Ovary (tissue), 9 donors: ENCODE results near the gene MVD. TPM values are rescaled to one million over a fixed set of nuclear protein-coding genes. Genes with fewer than 3 reads are reported as not detected.

Experiments used
- DNase-seq, 5 donors: peaks; one replicate each; pipeline ENCODE4 v3.0.0-alpha.2; 2019 to 2020
- H3K27ac ChIP-seq, 2 donors: fragments of 200-600 bp; one replicate each; pipeline versions ENCODE4 v1.5.1 to v1.8.0; 2019 to 2022
- H3K27me3 ChIP-seq: fragments of 200-600 bp; one replicate; pipeline ENCODE4 v1.8.0; 2022
- H3K36me3 ChIP-seq: fragments of 200-600 bp; sonication (generic); one replicate; pipeline ENCODE4 v1.5.1; 2019
- H3K4me1 ChIP-seq: one replicate; pipeline ENCODE4 v1.8.1; 2013; ENCODE audit warnings: mild to moderate bottlenecking, moderate library complexity; ENCODE audit not compliant: insufficient read depth
- H3K4me3 ChIP-seq: fragments of 200-600 bp; sonication (generic); one replicate; pipeline ENCODE4 v1.5.1; 2017
- H3K9me3 ChIP-seq, 2 donors: fragments of 200-600 bp in 1 of 2; sonication (generic) in 1 of 2; one replicate each; pipeline versions ENCODE4 v1.5.1 to v1.8.1; 2013 to 2019; ENCODE audit warnings: mild to moderate bottlenecking in 1 of 2, moderate library complexity in 1 of 2
- EP300 ChIP-seq: sonication (generic); formaldehyde crosslinking; IDR thresholded peaks from one replicate; pipeline ENCODE4 v1.6.1; 2017; ENCODE audit warnings: antibody characterized with exemption
- POLR2A ChIP-seq: fragments of 450-650 bp; IDR thresholded peaks from one replicate; pipeline ENCODE4 v1.6.1; 2017; ENCODE audit warnings: antibody characterized with exemption, mild to moderate bottlenecking, moderate library complexity
- WGBS, 3 donors: extraction: QIAGEN DNeasy Blood & Tissue Kit in 1 of 3; methylation state at CpG; one replicate each; pipeline versions ENCODE4 v1.1.5 to v1.1.7; 2013 to 2017; 5-methylcytosine and 5-hydroxymethylcytosine counted together
- intact Hi-C, 4 donors: fragments of 100-400 bp; cut with DNase I; formaldehyde crosslinking; loops; one replicate each; pipeline versions ENCODE4 v1.11.0 to v1.15.1; 2022 to 2023
- polyA plus RNA-seq, 2 donors: library from polyadenylated mRNA; stranded (reverse); fragments of 200-250 nt in 1 of 2; fragments of 350-450 nt in 1 of 2; fragmentation: Illumina TruSeq in 1 of 2; extraction: RNeasy Lipid Tissue Mini Kit (QIAGEN cat#74804) in 1 of 2; gene quantifications; one replicate each; pipeline ENCODE4 v1.2.3, GENCODE V29; 2013 to 2014
- total RNA-seq, 7 donors: library from RNA; depleted of rRNA in 2 of 7; stranded (reverse); fragments of >200 nt in 2 of 7; fragmentation: NEBNext Ultra II Directional in 3 of 7; extraction: Animal tissue kit (Norgen Biotek cat#: 25700) in 3 of 7; gene quantifications; one replicate each; pipeline versions ENCODE4 v1.1.0 to v1.2.4, GENCODE V29; 2016 to 2023
- TF ChIP-seq, protein P1 (sequence below), 3 donors: fragments of 450-650 bp in 2 of 3; fragments of 200-600 bp in 1 of 3; IDR thresholded peaks; one replicate each; pipeline versions ENCODE4 v1.5.1 to v1.8.0; 2016 to 2022; ENCODE audit warnings: antibody characterized with exemption in 3 of 3, mild to moderate bottlenecking in 1 of 3
- donor health status: DM: no; HTN: no; CAD: no; lungs with moderate emphysema.
- donor health status: DM: no; HTN: no; CAD: no.
- donor health status: Bipolar disorder and iron deficiency.
- donor health status: DM: yes; HTN: yes; CAD: no.
- donor health status: DM: no; HTN: no; CAD: no.
- donor health status: DM: yes; HTN: yes; CAD: no.

Gene MVD
- total and polyA plus RNA-seq, 9 donors: 9.1 to 135 (median 20.9) TPM

DNA sequence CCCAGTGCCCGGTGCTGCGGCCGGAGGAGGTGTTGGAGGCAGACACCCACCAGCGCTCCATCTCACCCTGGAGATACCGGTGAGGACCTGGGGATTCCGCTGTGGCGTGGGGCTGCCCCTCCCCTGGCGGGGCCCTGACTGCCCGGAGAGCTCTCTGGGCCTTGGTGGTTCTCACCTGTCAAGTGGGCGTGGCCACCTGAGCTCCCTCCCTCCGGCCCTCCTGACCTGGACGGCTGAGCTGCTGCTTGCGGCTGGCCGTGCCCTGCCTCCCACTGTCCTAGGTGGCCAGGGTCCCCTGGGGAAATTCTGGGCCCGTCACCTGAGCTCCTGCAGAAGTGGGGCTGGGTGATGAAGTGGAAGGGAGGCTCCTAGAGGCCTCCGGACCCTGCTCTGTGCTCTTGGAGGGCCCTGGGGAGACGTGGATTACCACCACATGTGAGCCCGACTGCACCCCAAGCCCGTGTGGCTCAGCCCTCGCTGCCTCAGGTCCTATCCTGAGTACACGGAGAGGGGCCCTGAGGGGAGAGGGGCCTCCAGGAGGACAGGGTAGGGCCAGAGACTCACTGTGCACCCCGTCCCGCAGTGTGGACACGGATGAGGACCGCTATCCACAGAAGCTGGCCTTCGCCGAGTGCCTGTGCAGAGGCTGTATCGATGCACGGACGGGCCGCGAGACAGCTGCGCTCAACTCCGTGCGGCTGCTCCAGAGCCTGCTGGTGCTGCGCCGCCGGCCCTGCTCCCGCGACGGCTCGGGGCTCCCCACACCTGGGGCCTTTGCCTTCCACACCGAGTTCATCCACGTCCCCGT, 23.5 kb downstream of the MVD start:
- 12 to 38% (median 22%) methylated on average over 39 to 45 of the region's 45 CpGs for WGBS, 3 donors
- TF ChIP-seq, protein P1, sequence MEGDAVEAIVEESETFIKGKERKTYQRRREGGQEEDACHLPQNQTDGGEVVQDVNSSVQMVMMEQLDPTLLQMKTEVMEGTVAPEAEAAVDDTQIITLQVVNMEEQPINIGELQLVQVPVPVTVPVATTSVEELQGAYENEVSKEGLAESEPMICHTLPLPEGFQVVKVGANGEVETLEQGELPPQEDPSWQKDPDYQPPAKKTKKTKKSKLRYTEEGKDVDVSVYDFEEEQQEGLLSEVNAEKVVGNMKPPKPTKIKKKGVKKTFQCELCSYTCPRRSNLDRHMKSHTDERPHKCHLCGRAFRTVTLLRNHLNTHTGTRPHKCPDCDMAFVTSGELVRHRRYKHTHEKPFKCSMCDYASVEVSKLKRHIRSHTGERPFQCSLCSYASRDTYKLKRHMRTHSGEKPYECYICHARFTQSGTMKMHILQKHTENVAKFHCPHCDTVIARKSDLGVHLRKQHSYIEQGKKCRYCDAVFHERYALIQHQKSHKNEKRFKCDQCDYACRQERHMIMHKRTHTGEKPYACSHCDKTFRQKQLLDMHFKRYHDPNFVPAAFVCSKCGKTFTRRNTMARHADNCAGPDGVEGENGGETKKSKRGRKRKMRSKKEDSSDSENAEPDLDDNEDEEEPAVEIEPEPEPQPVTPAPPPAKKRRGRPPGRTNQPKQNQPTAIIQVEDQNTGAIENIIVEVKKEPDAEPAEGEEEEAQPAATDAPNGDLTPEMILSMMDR (IDR thresholded peaks at IDR 0.05): no peak
- TF ChIP-seq EP300 (no peak), POLR2A (no peak)
- DNase-seq: no peak
- Histone ChIP-seq H3K4me3 (no peak overlapping the region), H3K9me3 (no peaks in the 10 kb centered on the region), H3K36me3 (no peaks in the 10 kb centered on the region), H3K4me1 (no peaks in the 10 kb centered on the region), H3K27ac (no peak overlapping the region), H3K27me3 (no peaks in the 10 kb centered on the region)
- intact Hi-C loops: no loop called here

DNA sequence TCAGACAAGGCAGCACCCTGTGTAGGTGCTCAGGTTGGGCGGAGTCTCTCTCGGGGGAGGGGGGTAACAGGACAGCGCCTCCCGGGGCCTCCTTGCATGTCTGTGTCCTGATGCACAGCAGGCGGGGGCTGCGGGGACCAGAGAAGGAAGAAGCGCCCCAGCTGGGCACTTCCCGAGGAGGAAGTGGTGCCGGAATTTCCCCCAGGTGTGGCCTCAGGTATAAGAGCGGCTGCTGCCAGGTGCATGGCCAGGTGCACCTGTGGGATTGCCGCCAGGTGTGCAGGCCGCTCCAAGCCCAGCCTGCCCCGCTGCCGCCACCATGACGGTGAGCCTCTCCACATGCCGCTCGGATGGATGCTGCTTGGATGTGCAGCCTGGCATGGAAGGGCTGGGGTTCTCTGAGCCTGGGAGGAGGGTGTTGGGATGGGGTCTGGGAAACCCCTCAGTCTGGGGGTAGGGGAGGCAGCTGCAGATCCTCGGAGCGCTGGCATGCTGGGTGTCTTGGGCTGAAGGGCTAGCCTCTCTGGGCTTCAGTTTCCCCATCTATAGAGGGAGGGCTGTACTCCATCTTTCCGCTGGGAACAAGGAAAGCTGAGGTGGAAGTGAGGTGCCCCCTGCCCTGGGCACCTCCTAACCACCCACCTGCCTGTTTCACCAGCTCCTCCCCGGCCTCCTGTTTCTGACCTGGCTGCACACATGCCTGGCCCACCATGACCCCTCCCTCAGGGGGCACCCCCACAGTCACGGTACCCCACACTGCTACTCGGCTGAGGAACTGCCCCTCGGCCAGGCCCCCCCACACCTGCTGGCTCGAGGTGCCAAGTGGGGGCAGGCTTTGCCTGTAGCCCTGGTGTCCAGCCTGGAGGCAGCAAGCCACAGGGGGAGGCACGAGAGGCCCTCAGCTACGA, 24.3 kb downstream of the MVD start, which contains the start of gene IL17C:
Gene IL17C, plus strand, starts transcription at position 250 of the 908 bp plus-strand sequence. Its CDS starts 70 bp downstream, at position 320.
- H3K4me1 ChIP-seq: no peaks in the 10 kb centered on the region
- no peaks in the 10 kb centered on the region for H3K27me3 ChIP-seq
- WGBS, 3 donors: 32 to 44% (median 36%) methylated on average over 27 of the region's 27 CpGs
- no peaks in the 10 kb centered on the region for H3K9me3 ChIP-seq
- intact Hi-C loops: no loop called here
- no peaks in the 10 kb centered on the region for H3K36me3 ChIP-seq
- H3K27ac ChIP-seq: no peak within 1 kb of the TSS
- no peak for TF ChIP-seq EP300
- TF ChIP-seq, protein P1 (IDR thresholded peaks at IDR 0.05): no peak
- TF ChIP-seq POLR2A: no peak
- DNase-seq: no peak
- H3K4me3 ChIP-seq: no peak within 1 kb of the TSS

DNA sequence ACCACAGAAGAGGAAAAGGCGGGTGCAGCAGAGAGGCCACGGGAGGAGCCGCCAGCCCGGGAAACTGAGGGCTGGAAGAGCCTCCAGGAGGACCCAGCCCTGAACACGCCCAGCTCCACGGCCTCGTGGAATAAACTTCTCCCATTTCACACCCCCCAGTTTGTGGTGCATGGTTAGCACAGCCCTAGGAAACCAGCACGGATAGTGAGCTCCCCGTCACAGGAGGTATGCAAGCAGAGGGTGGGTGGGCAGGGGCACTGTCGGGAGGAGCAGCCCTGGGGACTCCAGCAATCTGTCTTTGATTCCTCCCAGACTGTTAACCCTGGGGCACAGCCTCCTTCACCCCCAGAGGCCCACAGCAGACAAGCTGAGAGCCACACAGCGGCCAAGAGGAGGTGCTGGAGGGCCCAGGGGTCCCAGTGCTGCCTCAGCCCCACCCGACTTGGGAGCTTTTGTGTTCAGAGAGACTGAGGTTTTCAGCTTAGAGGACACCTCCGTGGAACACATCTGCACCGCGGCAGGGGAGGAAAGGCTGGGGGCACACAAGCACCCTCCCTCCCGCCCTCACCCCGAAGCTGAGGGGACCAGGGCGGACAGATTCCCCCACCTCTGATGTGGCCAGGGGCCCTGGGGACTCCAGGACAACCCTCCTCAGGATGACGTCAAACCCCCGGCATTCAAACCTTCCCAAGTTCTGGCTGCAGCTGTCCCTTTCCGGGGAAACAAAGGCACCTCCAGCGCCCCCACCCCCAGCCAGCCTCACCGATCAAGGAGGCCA, 26.2 kb downstream of the MVD start:
- no peaks in the 10 kb centered on the region for H3K36me3 ChIP-seq
- intact Hi-C loops: no loop called here
- 62 to 67% (median 67%) methylated on average over 23 of the region's 23 CpGs for WGBS, 3 donors
- no peak for DNase-seq
- H3K27ac ChIP-seq: no peak overlapping the region
- no peak overlapping the region for H3K4me3 ChIP-seq
- H3K27me3 ChIP-seq: no peaks in the 10 kb centered on the region
- TF ChIP-seq, protein P1 (IDR thresholded peaks at IDR 0.05): no peak
- TF ChIP-seq POLR2A: no peak
- no peak for TF ChIP-seq EP300
- no peaks in the 10 kb centered on the region for H3K9me3 ChIP-seq
- H3K4me1 ChIP-seq: no peaks in the 10 kb centered on the region
